ENCODE data around the gene GPC6.

Gene GPC6

DNA sequence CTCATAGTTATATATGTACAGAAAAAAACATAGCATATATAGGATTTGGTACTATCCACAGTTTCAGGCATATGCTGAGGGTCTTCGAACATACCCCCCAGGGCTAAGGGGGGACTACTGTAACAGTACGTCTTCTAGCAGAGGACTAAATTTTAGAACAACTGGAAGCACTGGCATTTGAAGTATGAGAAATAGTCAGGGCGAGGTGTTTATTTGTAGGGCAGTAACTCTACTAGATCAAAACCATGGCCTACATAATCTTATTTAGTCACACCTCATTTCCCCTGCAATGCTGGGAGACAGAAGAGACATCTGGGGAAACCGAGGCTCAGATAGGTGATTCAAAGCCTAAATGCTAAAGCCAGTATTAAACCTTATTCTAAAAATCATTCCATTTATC, 1007.2 kb downstream of the GPC6 start:
- TF ChIP-seq, protein P1, sequence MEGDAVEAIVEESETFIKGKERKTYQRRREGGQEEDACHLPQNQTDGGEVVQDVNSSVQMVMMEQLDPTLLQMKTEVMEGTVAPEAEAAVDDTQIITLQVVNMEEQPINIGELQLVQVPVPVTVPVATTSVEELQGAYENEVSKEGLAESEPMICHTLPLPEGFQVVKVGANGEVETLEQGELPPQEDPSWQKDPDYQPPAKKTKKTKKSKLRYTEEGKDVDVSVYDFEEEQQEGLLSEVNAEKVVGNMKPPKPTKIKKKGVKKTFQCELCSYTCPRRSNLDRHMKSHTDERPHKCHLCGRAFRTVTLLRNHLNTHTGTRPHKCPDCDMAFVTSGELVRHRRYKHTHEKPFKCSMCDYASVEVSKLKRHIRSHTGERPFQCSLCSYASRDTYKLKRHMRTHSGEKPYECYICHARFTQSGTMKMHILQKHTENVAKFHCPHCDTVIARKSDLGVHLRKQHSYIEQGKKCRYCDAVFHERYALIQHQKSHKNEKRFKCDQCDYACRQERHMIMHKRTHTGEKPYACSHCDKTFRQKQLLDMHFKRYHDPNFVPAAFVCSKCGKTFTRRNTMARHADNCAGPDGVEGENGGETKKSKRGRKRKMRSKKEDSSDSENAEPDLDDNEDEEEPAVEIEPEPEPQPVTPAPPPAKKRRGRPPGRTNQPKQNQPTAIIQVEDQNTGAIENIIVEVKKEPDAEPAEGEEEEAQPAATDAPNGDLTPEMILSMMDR (IDR thresholded peaks at IDR 0.05; ENCODE audit: extremely low read depth, insufficient read depth, missing control alignments): no peak
- in situ Hi-C loops (cut with MboI; ENCODE audit: low pct_unique_long_range_greater_than_20kb, low sequenced_read_pairs, unreplicated experiment): no loop called here
- DNase-seq (ENCODE audit: low spot score): no peak

DNA sequence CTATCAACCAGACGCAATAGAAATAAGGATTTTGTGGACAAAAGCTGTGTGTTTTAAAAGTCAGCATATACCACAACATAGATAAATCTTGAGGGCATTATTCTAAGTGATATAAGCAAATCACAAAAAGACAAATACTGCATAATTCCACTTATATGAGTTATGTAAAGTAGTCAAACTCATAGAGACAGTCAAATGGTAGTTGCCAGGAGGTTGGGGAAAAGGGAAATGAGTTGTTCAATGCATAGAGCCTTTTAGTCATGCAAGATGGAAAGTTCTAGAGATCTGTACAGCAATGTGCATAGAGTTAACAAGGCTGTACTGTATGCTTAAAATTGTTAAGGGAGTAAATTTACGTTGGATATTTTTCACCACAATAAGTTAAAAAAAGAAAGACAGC, 1008.1 kb downstream of the GPC6 start:
- TF ChIP-seq, protein P1 (IDR thresholded peaks at IDR 0.05; ENCODE audit: extremely low read depth, insufficient read depth, missing control alignments): no peak
- no peak for DNase-seq (ENCODE audit: low spot score)
- in situ Hi-C loops (cut with MboI; ENCODE audit: low pct_unique_long_range_greater_than_20kb, low sequenced_read_pairs, unreplicated experiment): no loop called here

DNA sequence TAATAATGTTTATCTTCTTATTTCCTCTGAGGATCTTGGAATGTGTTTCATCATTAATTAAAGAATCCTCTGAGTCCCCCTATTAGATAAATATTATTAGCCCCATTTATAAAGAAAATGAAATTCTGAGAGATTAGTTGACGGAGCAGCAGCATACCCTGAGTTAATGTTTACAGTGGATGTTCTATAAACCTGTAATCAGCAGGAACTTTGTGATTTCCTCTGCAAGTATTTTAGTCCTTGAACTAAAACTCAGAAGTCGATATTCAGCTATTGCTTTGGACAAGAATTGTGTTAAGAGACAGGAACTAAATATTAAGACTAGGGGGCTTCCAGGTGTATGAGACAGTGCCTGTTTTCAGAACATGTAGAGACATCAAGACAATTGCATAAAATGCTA, 1009.5 kb downstream of the GPC6 start:
- TF ChIP-seq, protein P1 (IDR thresholded peaks at IDR 0.05; ENCODE audit: extremely low read depth, insufficient read depth, missing control alignments): no peak
- DNase-seq (ENCODE audit: low spot score): no peak
- in situ Hi-C loops (cut with MboI; ENCODE audit: low pct_unique_long_range_greater_than_20kb, low sequenced_read_pairs, unreplicated experiment): no loop called here

DNA sequence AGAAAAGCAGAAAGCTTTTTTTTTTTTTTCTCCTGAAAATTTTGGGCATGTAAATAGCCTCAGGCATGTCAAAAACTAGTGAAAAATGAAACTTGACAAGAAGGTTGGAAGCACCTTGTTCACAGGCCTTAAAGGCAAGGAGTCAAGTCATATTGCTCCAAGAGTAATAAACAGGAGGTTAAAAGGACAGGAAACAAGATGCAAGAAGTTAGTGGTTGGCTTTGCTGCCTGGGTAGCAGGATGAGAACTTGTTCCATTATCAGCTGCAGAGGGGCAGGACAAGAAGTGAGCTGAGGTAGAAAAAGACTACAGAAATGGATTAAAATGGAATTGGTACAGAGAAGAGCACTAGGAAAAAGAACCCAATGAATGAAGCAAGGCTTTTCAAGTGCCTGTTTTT, 1010.3 kb downstream of the GPC6 start:
- in situ Hi-C loops (cut with MboI; ENCODE audit: low pct_unique_long_range_greater_than_20kb, low sequenced_read_pairs, unreplicated experiment): no loop called here
- TF ChIP-seq, protein P1 (IDR thresholded peaks at IDR 0.05; ENCODE audit: extremely low read depth, insufficient read depth, missing control alignments): no peak
- DNase-seq (ENCODE audit: low spot score): no peak

DNA sequence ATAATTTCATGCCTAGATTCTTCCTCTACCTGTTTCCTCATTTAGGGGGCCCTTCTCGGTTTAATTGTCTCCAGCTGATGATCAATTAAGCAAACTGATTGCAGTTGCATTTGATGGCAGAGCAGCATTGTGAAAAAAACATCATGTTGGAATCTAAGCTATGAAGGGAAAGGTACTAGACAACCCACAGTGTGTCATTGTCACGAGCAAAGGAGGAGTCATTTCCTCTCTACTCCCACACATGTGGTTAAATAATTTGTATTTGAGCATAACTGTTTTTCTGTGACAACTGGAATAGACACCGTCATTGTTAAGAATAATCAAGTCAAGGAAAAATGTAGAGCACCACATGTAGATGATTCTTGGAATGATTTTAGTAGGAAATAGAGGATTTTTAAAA, 1012.5 kb downstream of the GPC6 start:
- DNase-seq (ENCODE audit: low spot score): no peak
- TF ChIP-seq, protein P1 (IDR thresholded peaks at IDR 0.05; ENCODE audit: extremely low read depth, insufficient read depth, missing control alignments): no peak

DNA sequence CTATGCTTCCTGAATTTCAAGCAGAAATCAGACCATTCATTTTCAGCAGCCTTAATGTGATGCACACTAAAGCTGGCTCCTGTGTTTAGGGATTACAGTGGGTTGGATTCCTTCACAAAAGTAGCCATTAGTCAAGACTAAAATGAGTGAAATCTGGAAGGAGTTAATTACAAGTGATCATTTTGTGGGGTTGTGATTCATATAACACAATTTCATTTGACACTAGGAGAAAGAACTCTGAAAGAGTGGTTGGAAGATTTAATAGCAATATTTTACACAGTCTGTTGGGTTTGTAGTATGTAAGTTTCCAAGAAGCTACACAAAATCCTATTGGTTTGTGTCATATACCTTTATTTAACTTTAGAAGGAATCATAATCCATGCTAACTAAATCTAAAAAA, 1015.9 kb downstream of the GPC6 start:
- DNase-seq (ENCODE audit: low spot score): no peak
- in situ Hi-C loops (cut with MboI; ENCODE audit: low pct_unique_long_range_greater_than_20kb, low sequenced_read_pairs, unreplicated experiment): no loop called here
- TF ChIP-seq, protein P1 (IDR thresholded peaks at IDR 0.05; ENCODE audit: extremely low read depth, insufficient read depth, missing control alignments): no peak

More for the DNA sequence above, 1012.5 kb downstream of the GPC6 start:
- in situ Hi-C loops (cut with MboI; ENCODE audit: low pct_unique_long_range_greater_than_20kb, low sequenced_read_pairs, unreplicated experiment): no loop called here

DNA sequence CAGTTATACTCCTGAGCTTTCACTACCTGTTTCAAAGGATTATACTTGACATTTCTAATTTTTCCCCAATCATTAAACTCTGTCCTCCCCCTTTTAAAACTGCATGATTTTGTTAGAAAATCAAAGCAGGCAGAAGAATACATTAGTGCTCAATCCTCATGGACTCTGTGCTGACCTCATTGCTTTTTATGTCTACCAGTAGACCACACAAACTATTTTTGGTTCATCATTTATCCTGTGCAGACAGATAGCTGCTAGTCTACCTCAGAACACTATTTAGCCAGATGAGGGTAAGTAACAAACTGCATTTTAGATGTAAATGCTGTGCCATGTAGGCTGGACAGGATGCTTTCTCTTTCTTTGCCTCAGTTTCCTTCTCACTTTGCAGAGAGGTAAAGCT, 1016.9 kb downstream of the GPC6 start:
- in situ Hi-C loops (cut with MboI; ENCODE audit: low pct_unique_long_range_greater_than_20kb, low sequenced_read_pairs, unreplicated experiment): no loop called here
- TF ChIP-seq, protein P1 (IDR thresholded peaks at IDR 0.05; ENCODE audit: extremely low read depth, insufficient read depth, missing control alignments): no peak
- DNase-seq (ENCODE audit: low spot score): no peak
